ENCODE results near the gene ENOX2.

DNA sequence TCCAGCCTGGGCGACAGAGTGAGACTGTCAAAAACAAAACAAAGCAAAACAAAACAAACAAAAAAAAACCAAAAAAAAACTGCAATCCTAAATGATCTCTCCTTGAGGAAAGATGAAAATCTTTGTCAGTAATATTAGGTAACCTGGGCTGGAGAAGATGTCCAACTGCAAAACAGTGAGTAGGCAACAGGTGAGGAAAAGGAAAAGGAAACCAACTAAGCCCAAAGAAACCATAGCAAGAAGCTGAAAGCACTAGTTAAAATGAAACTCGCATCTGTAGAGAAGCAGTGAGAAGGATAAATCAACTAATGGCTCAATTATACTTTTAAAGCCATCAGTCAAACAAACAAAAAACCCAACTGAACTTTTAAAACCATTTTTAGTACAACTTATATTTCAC, 54.2 kb downstream of the ENOX2 start:
- no peak for TF ChIP-seq SPI1 (IDR thresholded peaks at IDR 0.05; ENCODE audit: low read depth, low read length)
- TF ChIP-seq POLR2A (IDR thresholded peaks at IDR 0.05; ENCODE audit: low read depth, low read length), result no peak
- TF ChIP-seq POLR2AphosphoS5 (IDR thresholded peaks at IDR 0.05; ENCODE audit: low read depth, low read length), result no peak
